Measurements from ENCODE around the gene PATE1. TPM values are rescaled to one million over a fixed set of nuclear protein-coding genes. Genes with fewer than 3 reads are reported as not detected.

The PATE1 gene
- total RNA-seq, 1 donor from 2014 or later: not detected

- Mint-ChIP-seq H3K27ac (ENCODE audit: unreplicated experiment) (no peak overlapping the region), H3K9me3 (ENCODE audit: unreplicated experiment) (no peaks in the 10 kb centered on the region), H3K4me1 (ENCODE audit: unreplicated experiment) (no peaks in the 10 kb centered on the region), H3K4me3 (ENCODE audit: unreplicated experiment) (no peak overlapping the region), H3K36me3 (ENCODE audit: low read depth, unreplicated experiment) (no peaks in the 10 kb centered on the region), H3K27me3 (ENCODE audit: unreplicated experiment) (no peaks in the 10 kb centered on the region)
- DNase-seq (ENCODE audit: low spot score): no peak
- no peak for TF ChIP-seq CTCF (IDR thresholded peaks at IDR 0.05; ENCODE audit: unreplicated experiment)
Measured at GRCh38 chr11:125770583-125770982, 24.5 kb downstream of the PATE1 start.

- no peak for DNase-seq (ENCODE audit: low spot score)
Measured at GRCh38 chr11:125772834-125773505, 26.9 kb downstream of the PATE1 start.

GRCh38 chr11:125773516-125773915, 27.4 kb downstream of the PATE1 start:
- H3K4me3 Mint-ChIP-seq (ENCODE audit: unreplicated experiment): no peak overlapping the region
- no peak overlapping the region for H3K27ac Mint-ChIP-seq (ENCODE audit: unreplicated experiment)
- H3K9me3 Mint-ChIP-seq (ENCODE audit: unreplicated experiment): no peaks in the 10 kb centered on the region
- H3K4me1 Mint-ChIP-seq (ENCODE audit: unreplicated experiment): peaks cover 4% of the 10 kb centered on the region
- H3K36me3 Mint-ChIP-seq (ENCODE audit: low read depth, unreplicated experiment): no peaks in the 10 kb centered on the region
- DNase-seq (ENCODE audit: low spot score): no peak
- TF ChIP-seq CTCF (IDR thresholded peaks at IDR 0.05; ENCODE audit: unreplicated experiment): no peak
- no peaks in the 10 kb centered on the region for H3K27me3 Mint-ChIP-seq (ENCODE audit: unreplicated experiment)

More at GRCh38 chr11:125772834-125773505, 26.9 kb downstream of the PATE1 start:
- Mint-ChIP-seq H3K27ac (ENCODE audit: unreplicated experiment) (no peak overlapping the region), H3K27me3 (ENCODE audit: unreplicated experiment) (no peaks in the 10 kb centered on the region), H3K9me3 (ENCODE audit: unreplicated experiment) (no peaks in the 10 kb centered on the region), H3K4me3 (ENCODE audit: unreplicated experiment) (no peak overlapping the region), H3K36me3 (ENCODE audit: low read depth, unreplicated experiment) (no peaks in the 10 kb centered on the region), H3K4me1 (ENCODE audit: unreplicated experiment) (peaks cover 4% of the 10 kb centered on the region)
- TF ChIP-seq CTCF (IDR thresholded peaks at IDR 0.05; ENCODE audit: unreplicated experiment): no peak

GRCh38 chr11:125777309-125777708, 31.2 kb downstream of the PATE1 start:
- H3K4me3 Mint-ChIP-seq (ENCODE audit: unreplicated experiment): no peak overlapping the region
- H3K27me3 Mint-ChIP-seq (ENCODE audit: unreplicated experiment): no peaks in the 10 kb centered on the region
- H3K9me3 Mint-ChIP-seq (ENCODE audit: unreplicated experiment): no peaks in the 10 kb centered on the region
- H3K27ac Mint-ChIP-seq (ENCODE audit: unreplicated experiment): no peak overlapping the region
- no peak for DNase-seq (ENCODE audit: low spot score)
- no peaks in the 10 kb centered on the region for H3K36me3 Mint-ChIP-seq (ENCODE audit: low read depth, unreplicated experiment)
- H3K4me1 Mint-ChIP-seq (ENCODE audit: unreplicated experiment): peaks cover 4% of the 10 kb centered on the region
- no peak for TF ChIP-seq CTCF (IDR thresholded peaks at IDR 0.05; ENCODE audit: unreplicated experiment)

GRCh38 chr11:125778728-125779127, 32.6 kb downstream of the PATE1 start, which contains the start of gene PATE2:
PATE2 (minus strand) TSS chr11:125778828; CDS start chr11:125778773, 55 bp downstream.
- no peak within 1 kb of the TSS for H3K27ac Mint-ChIP-seq (ENCODE audit: unreplicated experiment)
- no peaks in the 10 kb centered on the region for H3K9me3 Mint-ChIP-seq (ENCODE audit: unreplicated experiment)
- H3K4me3 Mint-ChIP-seq (ENCODE audit: unreplicated experiment): no peak within 1 kb of the TSS
- no peak for DNase-seq (ENCODE audit: low spot score)
- TF ChIP-seq CTCF (IDR thresholded peaks at IDR 0.05; ENCODE audit: unreplicated experiment): no peak
- H3K27me3 Mint-ChIP-seq (ENCODE audit: unreplicated experiment): no peaks in the 10 kb centered on the region
- peaks cover 4% of the 10 kb centered on the region for H3K4me1 Mint-ChIP-seq (ENCODE audit: unreplicated experiment)
- no peaks in the 10 kb centered on the region for H3K36me3 Mint-ChIP-seq (ENCODE audit: low read depth, unreplicated experiment)
